Hepatocyte (in vitro differentiated cells): ENCODE data around the gene MPST. TPM values are rescaled to one million over a fixed set of nuclear protein-coding genes. Genes with fewer than 3 reads are reported as not detected.

ENCODE experiments used
- DNase-seq: peaks from one replicate; pipeline ENCODE4 v3.0.0-alpha.2; 2016; ENCODE audit warnings: low spot score
- H2AFZ ChIP-seq: fragments of 200-600 bp; sonication (generic); 2 replicates; pipeline ENCODE4 v1.6.0; 2016; ENCODE audit warnings: antibody characterized with exemption, mild to moderate bottlenecking
- H3K27ac ChIP-seq: fragments of 200-600 bp; sonication (generic); 2 replicates; pipeline ENCODE4 v1.5.1; 2016; ENCODE audit warnings: mild to moderate bottlenecking
- H3K27me3 ChIP-seq: fragments of 200-600 bp; sonication (generic); 2 replicates; pipeline ENCODE4 v1.6.1; 2016
- H3K36me3 ChIP-seq: fragments of 200-600 bp; sonication (generic); replicated peaks from 2 replicates; pipeline ENCODE4 v1.5.1; 2016; ENCODE audit warnings: low read depth; ENCODE audit not compliant: insufficient read depth
- H3K4me1 ChIP-seq: fragments of 200-600 bp; sonication (generic); 2 replicates; pipeline ENCODE4 v1.5.1; 2016; ENCODE audit warnings: mild to moderate bottlenecking, moderate library complexity; ENCODE audit not compliant: insufficient read depth
- H3K4me2 ChIP-seq: fragments of 200-600 bp; sonication (generic); 2 replicates; pipeline ENCODE4 v1.6.0; 2016
- H3K4me3 ChIP-seq: fragments of 200-600 bp; sonication (generic); 2 replicates; pipeline ENCODE4 v1.5.1; 2016; ENCODE audit warnings: mild to moderate bottlenecking
- H3K79me2 ChIP-seq: fragments of 200-600 bp; sonication (generic); 2 replicates; pipeline ENCODE4 v1.6.0; 2017; ENCODE audit warnings: mild to moderate bottlenecking
- H3K9me2 ChIP-seq: fragments of 200-600 bp; sonication (generic); replicated peaks from 2 replicates; pipeline ENCODE4 v1.6.0; 2017; ENCODE audit warnings: mild to moderate bottlenecking; ENCODE audit not compliant: insufficient read depth
- H3K9me3 ChIP-seq: fragments of 200-600 bp; sonication (generic); 2 replicates; pipeline ENCODE4 v1.5.1; 2016; ENCODE audit warnings: low read depth, mild to moderate bottlenecking
- H4K20me1 ChIP-seq: fragments of 200-600 bp; sonication (generic); 2 replicates; pipeline ENCODE4 v1.6.0; 2016; ENCODE audit warnings: mild to moderate bottlenecking; ENCODE audit not compliant: insufficient read depth, poor library complexity, severe bottlenecking
- EZH2 ChIP-seq: fragments of 200-600 bp; sonication (generic); IDR thresholded peaks from 2 replicates; pipeline ENCODE4 v1.6.1; 2016; ENCODE audit warnings: antibody characterized with exemption, mild to moderate bottlenecking, borderline replicate concordance
- EZH2phosphoT487 ChIP-seq: fragments of 200-600 bp; sonication (generic); IDR thresholded peaks from one replicate; pipeline ENCODE4 v1.6.1; 2018; ENCODE audit warnings: antibody characterized with exemption, mild to moderate bottlenecking, low read depth, moderate library complexity; ENCODE audit not compliant: unreplicated experiment, severe bottlenecking
- WGBS: methylation state at CpG from one replicate; pipeline ENCODE4 v1.1.6; 2016; ENCODE audit warnings: low lambda C conversion rate; ENCODE audit errors: missing lambda C conversion rate; 5-methylcytosine and 5-hydroxymethylcytosine counted together
- polyA plus RNA-seq: library from polyadenylated mRNA; unstranded; fragments of >200 nt; fragmentation: Nextera tagmentation; extraction: Ambion mirVana; gene quantifications from 2 replicates; pipeline ENCODE4 v1.2.1, GENCODE V29; 2016
- total RNA-seq: library from RNA; depleted of rRNA; stranded (reverse); fragments of >200 nt; gene quantifications from 2 replicates; pipeline ENCODE4 v1.2.3, GENCODE V29; 2014
- TF ChIP-seq, protein P1 (sequence below): fragments of 200-600 bp; sonication (generic); IDR thresholded peaks from 2 replicates; pipeline ENCODE4 v1.5.1; 2016; ENCODE audit warnings: antibody characterized with exemption, mild to moderate bottlenecking; ENCODE audit not compliant: poor library complexity

The MPST gene
- total and polyA plus RNA-seq, 2 experiments from 2014 or later, result 136 to 193 TPM

DNA sequence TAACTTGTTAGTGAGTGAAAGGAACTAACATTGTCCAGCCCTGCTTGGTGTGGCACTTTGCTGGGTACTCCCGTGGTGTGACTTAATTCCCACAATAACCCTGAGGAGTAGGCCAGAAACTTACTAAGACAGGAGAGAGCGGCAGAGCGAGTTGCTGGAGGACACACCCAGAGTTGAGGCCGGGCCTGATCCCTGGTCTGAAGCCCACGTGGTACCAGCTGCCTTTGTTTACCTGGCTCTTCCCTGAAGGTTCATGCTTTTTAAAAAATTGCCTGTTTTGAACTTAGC lies 594 bp downstream of the MPST start:
- Histone ChIP-seq H3K9me3 (no peaks in the 10 kb centered on the region), H2AFZ (peak overlapping the region; percentile 100), H3K4me1 (peaks cover 45% of the 10 kb centered on the region), H4K20me1 (peaks cover 29% of the 10 kb centered on the region), H3K4me2 (peak overlapping the region; percentile 78), H3K27me3 (no peaks in the 10 kb centered on the region), H3K27ac (peak overlapping the region; percentile 99), H3K79me2 (peaks cover 70% of the 10 kb centered on the region), H3K4me3 (peak overlapping the region; percentile 99), H3K9me2 (no peaks in the 10 kb centered on the region), H3K36me3 (no peaks in the 10 kb centered on the region)
- 1% methylated on average over 5 of the region's 5 CpGs for WGBS
- DNase-seq, result peak; percentile 69
- TF ChIP-seq, protein P1, sequence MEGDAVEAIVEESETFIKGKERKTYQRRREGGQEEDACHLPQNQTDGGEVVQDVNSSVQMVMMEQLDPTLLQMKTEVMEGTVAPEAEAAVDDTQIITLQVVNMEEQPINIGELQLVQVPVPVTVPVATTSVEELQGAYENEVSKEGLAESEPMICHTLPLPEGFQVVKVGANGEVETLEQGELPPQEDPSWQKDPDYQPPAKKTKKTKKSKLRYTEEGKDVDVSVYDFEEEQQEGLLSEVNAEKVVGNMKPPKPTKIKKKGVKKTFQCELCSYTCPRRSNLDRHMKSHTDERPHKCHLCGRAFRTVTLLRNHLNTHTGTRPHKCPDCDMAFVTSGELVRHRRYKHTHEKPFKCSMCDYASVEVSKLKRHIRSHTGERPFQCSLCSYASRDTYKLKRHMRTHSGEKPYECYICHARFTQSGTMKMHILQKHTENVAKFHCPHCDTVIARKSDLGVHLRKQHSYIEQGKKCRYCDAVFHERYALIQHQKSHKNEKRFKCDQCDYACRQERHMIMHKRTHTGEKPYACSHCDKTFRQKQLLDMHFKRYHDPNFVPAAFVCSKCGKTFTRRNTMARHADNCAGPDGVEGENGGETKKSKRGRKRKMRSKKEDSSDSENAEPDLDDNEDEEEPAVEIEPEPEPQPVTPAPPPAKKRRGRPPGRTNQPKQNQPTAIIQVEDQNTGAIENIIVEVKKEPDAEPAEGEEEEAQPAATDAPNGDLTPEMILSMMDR, result no peak
- no peak for TF ChIP-seq EZH2phosphoT487
- no peak for TF ChIP-seq EZH2

DNA sequence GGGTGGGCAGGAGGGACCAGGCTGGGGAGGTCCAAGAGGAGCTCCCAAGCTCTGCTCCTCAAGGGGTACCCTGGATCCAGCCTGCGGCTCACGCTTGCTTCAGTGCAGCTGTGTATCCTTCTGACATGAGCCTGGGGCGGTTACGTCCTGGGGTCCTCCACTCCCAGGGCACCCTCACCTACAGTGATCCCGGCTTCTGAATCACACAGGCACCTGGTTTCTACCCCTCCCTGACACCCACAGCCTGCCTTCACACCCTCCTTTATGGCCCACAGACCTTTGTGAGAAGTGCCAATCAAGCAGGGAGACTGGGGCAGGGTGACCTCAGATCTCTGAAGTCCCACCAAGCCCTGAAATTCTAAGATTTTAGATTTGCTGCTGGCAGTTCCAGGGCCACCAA lies 1.5 kb downstream of the MPST start:
- H3K9me2 ChIP-seq, result no peaks in the 10 kb centered on the region
- peaks cover 71% of the 10 kb centered on the region for H3K79me2 ChIP-seq
- peaks cover 44% of the 10 kb centered on the region for H3K4me1 ChIP-seq
- H4K20me1 ChIP-seq, result peaks cover 29% of the 10 kb centered on the region
- no peak overlapping the region for H2AFZ ChIP-seq
- WGBS, result 86% methylated on average over 5 of the region's 5 CpGs
- H3K4me2 ChIP-seq, result peak overlapping the region; percentile 78
- TF ChIP-seq EZH2, result no peak
- TF ChIP-seq, protein P1, result no peak
- no peak for TF ChIP-seq EZH2phosphoT487
- no peak overlapping the region for H3K4me3 ChIP-seq
- H3K27me3 ChIP-seq, result no peaks in the 10 kb centered on the region
- no peaks in the 10 kb centered on the region for H3K36me3 ChIP-seq
- DNase-seq, result no peak
- no peak overlapping the region for H3K27ac ChIP-seq
- H3K9me3 ChIP-seq, result no peaks in the 10 kb centered on the region

DNA sequence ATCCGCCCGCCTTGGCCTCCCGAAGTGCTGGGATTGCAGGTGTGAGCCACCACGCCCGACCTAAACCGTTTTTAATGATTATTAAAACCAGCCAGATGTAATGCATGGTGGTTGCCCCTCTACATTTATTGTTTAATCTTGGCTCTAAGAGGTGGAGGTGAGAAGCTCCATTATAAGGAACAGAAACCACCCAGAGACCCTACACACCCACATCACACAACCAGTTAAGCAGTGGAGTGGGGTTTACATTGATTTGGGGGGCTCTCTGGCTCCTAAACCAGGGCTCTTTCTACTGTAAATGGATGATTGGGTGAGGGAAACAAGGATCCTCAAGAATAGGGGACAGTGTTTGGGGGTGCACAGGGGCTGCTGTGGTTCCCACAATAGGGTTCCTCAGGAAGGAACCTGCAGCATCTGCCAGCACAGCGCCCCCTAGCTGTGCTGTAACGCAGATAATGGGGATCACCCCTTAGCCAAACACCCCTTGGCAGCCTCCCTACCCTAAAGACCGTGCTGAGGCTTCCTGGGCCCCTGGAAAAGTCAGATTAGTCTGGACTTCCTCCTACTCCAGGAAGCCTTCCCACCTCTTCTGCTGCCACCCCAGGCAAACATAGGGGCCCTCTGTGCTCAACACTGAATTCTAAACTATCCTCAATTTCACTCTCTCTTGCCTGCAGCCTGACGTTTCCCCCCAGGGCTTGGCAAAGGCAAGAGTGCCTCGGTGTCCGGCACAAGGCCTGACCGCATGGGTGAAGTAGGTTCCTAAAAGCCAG lies 2.4 kb downstream of the MPST start:
- Histone ChIP-seq H2AFZ (no peak overlapping the region), H3K4me3 (no peak overlapping the region), H3K27ac (no peak overlapping the region), H3K4me2 (peak overlapping the region; percentile 78), H3K36me3 (no peaks in the 10 kb centered on the region), H3K27me3 (no peaks in the 10 kb centered on the region), H3K9me3 (no peaks in the 10 kb centered on the region), H3K9me2 (no peaks in the 10 kb centered on the region), H3K79me2 (peaks cover 67% of the 10 kb centered on the region), H4K20me1 (peaks cover 25% of the 10 kb centered on the region), H3K4me1 (peaks cover 40% of the 10 kb centered on the region)
- TF ChIP-seq EZH2phosphoT487, result no peak
- TF ChIP-seq, protein P1, result peak; percentile 62
- peak; percentile 62 for DNase-seq
- WGBS, result 72% methylated on average over 13 of the region's 13 CpGs
